GM12872 (cell line): ENCODE measurements around the gene ARHGAP35.

ENCODE experiments used
- TF ChIP-seq, protein P1 (sequence below): IDR thresholded peaks from 3 replicates; pipeline ENCODE4 v1.5.1; 2011; ENCODE audit warnings: low read depth, mild to moderate bottlenecking, low read length, moderate library complexity; ENCODE audit not compliant: insufficient read depth

ARHGAP35 gene

DNA sequence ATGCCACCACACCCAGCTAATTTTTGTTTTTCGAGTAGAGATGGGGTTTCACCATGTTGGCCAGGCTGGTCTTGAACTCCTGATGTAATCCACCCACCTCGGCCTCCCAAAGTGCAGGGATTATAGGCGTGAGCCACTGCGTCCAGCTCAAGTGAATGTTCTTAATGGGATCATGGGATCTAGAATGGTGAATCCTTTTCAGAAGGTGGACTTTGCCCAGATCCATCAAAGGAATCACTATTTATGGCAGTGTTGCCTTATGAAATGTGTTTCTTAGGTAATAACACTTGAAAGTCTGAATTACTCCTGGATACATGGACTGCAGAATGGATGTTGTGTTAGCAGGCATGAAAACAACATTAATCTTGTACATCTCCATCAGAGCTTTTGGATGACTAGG is 20.3 kb downstream of the ARHGAP35 start:
- TF ChIP-seq, protein P1, sequence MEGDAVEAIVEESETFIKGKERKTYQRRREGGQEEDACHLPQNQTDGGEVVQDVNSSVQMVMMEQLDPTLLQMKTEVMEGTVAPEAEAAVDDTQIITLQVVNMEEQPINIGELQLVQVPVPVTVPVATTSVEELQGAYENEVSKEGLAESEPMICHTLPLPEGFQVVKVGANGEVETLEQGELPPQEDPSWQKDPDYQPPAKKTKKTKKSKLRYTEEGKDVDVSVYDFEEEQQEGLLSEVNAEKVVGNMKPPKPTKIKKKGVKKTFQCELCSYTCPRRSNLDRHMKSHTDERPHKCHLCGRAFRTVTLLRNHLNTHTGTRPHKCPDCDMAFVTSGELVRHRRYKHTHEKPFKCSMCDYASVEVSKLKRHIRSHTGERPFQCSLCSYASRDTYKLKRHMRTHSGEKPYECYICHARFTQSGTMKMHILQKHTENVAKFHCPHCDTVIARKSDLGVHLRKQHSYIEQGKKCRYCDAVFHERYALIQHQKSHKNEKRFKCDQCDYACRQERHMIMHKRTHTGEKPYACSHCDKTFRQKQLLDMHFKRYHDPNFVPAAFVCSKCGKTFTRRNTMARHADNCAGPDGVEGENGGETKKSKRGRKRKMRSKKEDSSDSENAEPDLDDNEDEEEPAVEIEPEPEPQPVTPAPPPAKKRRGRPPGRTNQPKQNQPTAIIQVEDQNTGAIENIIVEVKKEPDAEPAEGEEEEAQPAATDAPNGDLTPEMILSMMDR = no peak

DNA sequence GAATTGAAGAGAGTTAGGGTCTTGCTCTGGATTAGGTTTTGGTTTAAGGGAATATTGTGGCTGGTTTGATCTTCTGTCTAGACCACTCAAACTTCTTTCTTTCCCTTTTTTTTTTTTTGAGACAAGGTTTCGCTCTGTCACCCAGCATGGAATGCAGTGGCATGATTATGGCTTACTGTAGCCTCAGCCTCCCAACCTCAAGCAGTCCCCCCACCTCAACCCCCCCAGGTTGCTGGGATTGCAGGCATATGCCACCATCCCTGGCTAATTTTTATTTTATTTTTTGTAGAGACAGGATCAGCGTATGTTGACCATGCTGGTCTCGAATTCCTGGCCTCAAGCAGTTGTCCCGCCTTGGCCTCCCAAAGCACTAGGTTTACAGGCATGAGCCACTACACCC is 21.2 kb downstream of the ARHGAP35 start:
- TF ChIP-seq, protein P1 = no peak

GRCh38 chr19:46885411-46885810 is 24.6 kb downstream of the ARHGAP35 start:
- TF ChIP-seq, protein P1 = no peak

DNA sequence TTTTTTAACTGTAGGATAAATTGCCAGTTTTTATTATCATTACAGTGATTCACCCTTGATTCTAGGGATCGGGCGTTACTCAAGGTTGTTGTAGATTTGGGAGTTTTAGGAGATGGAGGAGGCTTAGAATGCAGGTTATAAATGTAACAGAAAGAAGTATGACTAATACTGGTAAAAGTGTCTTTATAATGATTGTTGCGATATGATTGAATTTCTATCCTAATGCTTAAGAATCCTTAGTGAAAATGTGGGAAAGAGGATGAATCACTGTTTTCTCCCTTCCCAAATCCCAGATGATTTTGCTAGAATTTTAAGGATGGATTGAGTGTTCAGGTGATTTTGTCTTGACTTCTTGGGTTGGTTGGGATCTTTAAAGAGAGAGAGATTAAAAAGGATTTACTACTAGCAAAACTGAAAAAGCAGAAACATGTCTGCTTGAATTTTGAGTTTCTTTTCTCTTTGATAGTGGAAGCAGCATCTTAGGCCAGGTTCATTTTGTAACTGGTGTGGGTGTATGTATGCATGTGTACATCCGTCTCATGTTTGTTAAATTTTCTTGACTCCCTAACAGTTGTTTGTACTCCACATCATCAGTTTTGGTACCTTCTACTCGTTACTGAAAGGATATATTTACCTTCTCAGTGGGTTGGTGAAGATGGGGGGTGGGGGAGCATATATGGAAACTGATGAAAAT is 25.9 kb downstream of the ARHGAP35 start:
- TF ChIP-seq, protein P1 = no peak

DNA sequence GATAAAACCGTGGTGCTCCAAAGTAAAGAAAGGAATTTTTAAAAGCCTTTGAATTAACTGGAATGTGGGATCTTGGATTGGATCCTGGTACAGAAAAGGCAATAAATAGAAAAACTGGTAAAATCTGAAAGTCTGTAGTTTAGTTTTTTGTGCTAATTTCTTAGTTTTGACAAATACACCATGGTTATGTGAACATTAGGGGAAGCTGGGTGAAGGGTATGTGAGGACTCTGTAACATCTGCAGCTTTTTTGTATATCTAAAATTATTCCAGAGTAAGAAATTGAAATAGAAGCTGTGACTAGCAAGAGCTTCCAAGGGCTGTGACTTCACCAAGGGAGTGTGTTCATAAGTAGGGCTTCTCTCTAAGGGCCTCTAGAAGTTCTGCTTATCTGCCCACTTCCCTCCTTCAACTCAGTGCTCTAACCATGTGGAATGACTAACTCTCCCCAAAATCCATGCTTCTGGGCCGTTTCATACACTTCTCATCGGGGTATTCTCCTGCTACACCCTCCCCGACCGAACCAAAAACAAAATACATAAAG is 26.5 kb downstream of the ARHGAP35 start:
- TF ChIP-seq, protein P1 = no peak

DNA sequence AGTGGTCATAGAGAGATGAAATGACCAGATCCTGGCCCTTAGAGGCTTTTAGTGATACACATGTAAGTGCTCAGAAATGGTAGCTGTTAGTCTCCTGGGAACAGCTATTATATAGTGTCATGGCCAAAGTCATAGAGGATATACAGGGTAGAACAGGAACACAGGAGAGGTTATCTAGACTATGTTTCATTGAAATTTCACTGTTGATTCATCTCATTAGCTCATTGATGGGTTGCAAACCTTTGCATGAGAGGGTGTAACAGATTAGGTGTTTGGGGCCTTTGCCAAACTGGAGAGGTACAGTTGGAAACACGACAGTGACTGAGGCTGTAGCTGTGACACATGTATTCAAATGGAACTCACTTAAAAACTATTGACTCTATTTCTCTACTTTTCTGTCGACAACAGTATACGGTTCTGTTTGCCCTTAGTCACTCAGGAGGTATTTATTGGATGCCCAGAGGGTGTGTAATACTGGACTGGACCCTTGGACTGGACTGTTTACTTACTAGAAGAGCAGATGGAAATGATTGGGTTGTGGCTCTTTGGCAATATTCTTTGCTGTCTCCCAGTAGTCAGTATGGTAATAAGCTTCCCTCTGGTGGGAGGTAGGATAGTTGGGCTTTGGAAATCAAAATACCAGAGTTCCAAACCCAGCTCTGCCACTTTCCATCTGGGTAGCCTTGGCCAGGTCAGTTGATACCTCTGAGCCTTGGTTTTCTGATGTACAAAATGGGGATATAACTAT is 29.8 kb downstream of the ARHGAP35 start:
- TF ChIP-seq, protein P1 = no peak
